ENCODE measurements around the gene ZFAND4.
"Not testable (repeated sequence)": the region's sequence is repeated elsewhere in the genome, so short reads cannot be mapped to it uniquely, and the experiment has no call there.

The ZFAND4 gene

DNA sequence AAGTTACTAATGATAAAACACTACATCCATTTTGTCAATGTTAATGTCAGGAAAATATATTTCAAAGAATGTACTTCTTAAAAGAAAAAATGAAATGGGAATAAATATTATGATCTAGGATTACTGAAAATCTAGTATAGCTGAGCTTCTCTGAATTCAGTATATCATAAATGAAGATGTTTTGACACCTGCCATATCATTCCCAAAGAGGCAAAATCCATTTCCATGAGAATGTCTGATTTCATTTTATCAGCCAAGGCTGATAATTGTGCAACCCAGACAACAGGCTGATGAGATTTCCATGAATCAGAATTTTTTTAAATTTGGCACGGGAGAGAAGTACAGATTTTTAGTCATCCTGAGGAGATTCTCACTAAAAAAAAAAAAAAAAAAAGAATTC is 32.5 kb downstream of the ZFAND4 start:
- no peak for DNase-seq

GRCh38 chr10:45627412-45628048 is 45.0 kb downstream of the ZFAND4 start:
- no peak for DNase-seq

- DNase-seq = no peak
Observed at GRCh38 chr10:45625879-45626278, 46.7 kb downstream of the ZFAND4 start.

GRCh38 chr10:45624724-45625123 is 47.8 kb downstream of the ZFAND4 start:
- DNase-seq = no peak

DNA sequence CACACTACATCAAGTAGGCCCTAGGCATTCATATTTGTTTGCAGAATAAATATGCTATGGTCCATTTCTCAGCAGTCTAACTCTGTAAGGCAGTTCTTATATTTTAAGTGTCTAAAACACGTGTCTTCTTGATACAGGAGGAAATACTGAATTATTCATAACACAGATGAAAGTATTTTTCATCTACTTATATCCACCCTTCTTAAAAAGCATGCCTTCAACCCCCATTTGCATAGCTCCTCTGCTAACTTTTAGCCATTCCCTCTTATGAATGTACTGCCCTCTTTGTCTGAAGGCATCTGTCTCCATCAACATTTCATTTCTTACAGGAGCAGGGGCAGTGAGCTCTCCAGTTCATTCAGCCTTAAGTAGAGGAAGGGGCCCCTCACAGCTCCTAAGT is 57.7 kb downstream of the ZFAND4 start:
- DNase-seq = no peak

GRCh38 chr10:45612741-45613140 is 59.8 kb downstream of the ZFAND4 start:
- DNase-seq = no peak

GRCh38 chr10:45608052-45608451 is 64.5 kb downstream of the ZFAND4 start:
- DNase-seq = no peak

DNA sequence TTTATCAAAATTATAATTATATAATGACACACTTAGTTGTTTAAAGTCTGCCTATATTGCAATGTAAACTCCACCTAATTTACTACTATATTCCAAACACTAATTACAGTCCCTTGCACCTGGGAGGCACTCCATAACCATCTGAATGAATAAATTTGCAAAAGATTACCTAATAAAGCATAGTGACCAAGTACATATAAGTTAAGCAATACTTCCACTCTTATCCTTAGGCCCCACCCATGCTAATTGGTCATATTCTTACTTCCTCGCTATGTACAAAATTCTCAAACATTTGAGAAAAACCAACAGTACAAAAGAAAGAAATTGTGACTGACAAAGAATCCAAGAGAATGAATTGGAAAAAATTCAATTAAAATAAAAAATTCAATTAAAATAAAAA is 65.3 kb downstream of the ZFAND4 start:
- DNase-seq = no peak

- no peak for DNase-seq
Observed at GRCh38 chr10:45602836-45603235, 69.7 kb downstream of the ZFAND4 start.

- DNase-seq = no peak
Observed at GRCh38 chr10:45602082-45602730, 70.4 kb downstream of the ZFAND4 start.

DNA sequence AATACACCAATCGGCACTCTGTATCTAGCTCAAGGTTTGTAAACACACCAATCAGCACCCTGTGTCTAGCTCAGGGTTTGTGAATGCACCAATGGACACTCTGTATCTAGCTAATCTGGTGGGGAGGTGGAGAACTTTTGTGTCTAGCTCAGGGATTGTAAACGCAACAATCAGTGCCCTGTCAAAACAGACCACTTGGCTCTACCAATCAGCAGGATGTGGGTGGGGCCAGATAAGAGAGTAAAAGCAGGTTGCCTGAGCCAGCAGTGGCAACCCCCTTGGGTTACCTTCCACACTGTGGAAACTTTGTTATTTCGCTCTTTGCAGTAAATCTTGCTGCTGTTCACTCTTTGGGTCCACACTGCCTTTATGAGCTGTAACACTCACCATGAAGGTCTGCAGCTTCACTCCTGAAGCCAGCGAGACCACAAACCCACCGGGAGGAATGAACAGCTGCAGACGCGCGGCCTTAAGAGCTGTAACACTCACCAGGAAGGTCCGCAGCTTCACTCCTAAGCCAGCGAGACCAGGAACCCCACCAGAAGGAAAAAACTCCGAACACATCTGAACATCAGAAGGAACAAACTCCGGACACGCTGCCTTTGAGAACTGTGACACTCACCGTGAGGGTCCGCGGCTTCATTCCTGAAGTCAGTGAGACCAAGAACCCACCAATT is 71.2 kb downstream of the ZFAND4 start:
- not testable (repeated sequence) for DNase-seq

DNA sequence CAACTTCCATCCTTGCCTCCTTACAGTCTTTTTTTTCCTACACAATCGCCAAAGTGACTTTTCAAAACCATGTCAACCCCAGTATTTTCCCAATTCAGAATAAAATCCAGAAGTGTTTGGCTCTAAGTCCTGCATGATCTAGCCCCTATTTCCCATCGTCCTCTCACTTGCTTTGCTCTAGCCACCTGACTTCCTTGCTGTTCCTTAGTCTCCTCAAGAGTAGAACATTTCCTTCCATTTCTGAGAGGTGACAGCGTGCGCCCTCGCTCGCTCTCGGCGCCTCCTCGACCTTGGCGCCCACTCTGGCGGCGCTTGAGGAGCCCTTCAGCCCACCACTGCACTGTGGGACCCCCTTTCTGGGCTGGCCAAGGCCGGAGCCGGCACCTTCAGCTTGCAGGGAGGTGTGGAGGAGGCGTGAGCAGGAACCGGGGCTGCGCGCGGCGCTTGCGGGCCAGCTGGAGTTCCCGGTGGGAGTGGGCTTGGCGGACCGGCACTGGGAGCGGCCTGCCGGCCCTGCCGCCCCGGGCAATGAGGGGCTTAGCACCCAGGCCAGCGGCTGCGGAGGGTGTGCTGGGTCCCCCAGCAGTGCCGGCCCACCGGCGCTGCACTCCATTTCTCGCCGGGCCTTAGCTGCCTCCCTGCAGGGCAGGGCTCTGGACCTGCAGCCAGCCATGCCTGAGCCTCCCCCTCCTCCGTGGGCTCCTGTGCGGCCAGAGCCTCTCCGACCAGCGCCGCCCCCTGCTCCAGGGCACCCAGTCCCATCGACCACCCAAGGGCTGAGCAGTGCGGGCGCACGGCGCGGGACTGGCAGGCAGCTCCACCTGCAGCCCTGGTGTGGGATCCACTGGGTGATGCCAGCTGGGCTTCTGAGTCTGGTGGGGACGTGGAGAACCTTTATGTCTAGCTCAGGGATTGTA is 72.0 kb downstream of the ZFAND4 start:
- DNase-seq = not testable (repeated sequence)

GRCh38 chr10:45599646-45600045 is 72.9 kb downstream of the ZFAND4 start:
- DNase-seq = no peak

DNA sequence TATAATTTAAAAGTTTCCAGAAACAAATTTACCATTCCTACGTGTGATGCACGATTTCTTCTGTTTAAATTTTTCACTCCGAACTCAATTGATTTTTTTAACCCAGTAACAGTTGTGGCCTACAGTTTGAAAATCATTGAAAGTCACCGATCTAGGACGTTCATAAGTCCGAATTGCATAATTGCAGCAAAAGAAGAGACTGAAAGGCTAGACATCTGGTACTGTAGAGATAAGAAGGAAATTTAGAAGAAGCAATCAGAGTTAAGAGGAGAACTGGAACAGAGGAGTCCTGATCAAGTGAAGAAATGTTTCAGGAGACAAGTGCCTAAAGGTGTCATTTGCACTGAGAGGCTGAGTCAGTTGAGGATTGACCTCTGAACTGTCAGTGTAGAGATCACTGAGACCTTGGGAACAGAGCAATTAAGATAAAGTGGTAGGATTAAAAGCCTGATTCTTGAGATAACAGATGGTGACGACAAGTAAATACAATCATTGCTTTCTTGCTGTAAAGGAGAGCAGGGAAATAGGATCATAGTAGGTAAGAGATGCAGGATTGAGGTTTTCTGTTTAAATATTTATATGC is 73.5 kb downstream of the ZFAND4 start:
- DNase-seq = no peak

DNA sequence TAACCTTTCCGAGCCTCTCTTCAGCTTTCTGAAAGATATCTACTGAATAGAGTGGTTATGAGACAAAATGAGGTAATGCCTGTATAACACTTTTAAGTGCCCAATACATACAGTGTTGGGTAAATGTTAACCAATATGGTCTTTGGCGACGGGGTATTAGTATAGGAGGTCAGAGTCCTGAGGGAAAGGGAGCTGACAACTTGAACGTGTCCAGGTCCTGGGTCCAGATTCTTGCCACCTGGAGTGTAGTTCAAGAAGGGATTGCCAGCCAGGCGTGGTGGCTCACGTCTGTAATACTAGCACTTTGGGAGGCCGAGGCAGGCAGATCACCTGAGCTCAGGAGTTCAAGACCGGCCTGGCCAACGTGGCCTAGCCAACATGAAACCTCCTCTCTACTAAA is 76.0 kb downstream of the ZFAND4 start:
- DNase-seq = no peak

DNA sequence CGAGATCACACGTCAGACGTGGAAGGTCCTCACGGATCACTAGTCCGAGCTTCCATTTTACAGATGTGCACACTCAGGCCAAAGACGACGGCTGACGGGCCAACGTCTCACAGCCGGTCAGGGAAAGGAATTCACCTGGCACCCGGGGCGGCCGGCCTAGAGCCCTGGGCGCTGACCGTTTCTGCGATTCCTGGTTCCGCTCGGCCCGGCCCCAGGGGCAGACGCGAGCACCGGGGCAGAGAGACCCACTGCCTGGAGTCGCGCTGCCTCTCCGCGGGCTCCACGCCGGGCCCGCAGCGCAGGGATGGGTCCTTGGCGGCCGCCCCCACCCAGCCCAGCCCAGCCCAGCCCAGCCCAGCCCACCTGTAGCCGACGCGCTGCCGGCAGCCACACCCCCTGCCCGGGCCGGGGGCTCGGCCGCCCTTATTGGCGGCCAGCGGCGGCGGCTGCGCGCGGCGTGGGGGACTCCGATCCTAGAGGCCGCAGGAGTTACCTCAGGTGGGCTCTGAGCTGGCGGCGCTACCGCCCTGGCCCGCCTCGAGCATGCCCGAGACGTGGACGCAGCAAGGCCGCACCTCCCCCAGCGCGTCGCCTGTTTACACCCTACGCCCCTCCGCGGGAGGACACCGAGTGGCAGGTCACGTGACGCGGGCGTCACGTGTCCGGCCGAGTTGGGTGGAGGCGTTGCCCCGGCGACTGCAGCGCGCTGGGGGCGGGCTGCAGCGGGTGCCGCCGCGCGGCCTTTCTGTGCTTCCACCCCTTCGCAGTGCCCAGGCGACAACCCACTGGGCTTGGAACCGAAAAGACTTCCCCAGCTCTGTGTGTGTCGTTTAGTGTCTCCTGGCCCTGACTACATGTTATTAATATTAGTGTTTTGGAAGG is 78.1 kb downstream of the ZFAND4 start:
- peak; percentile 91 for DNase-seq

DNA sequence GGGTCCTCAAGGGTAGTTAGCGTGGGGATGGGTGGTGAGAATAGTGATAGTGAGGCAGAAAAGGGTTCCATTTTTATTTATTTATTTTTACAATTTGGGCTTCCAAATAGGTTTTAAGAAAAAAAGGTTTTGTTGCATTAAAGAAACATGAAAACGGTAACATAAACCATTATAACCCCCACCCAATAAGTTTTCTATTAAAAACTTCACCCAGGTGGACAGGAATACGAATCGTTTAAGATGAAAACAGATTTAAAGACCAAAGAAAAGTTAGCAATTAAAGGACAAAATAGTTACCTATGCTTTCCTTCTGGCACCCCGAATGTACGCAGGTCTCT is 78.7 kb downstream of the ZFAND4 start:
- DNase-seq = no peak

GRCh38 chr10:45592926-45593325 is 79.6 kb downstream of the ZFAND4 start:
- DNase-seq = no peak

- DNase-seq = no peak
Observed at GRCh38 chr10:45592432-45592831, 80.1 kb downstream of the ZFAND4 start.

DNA sequence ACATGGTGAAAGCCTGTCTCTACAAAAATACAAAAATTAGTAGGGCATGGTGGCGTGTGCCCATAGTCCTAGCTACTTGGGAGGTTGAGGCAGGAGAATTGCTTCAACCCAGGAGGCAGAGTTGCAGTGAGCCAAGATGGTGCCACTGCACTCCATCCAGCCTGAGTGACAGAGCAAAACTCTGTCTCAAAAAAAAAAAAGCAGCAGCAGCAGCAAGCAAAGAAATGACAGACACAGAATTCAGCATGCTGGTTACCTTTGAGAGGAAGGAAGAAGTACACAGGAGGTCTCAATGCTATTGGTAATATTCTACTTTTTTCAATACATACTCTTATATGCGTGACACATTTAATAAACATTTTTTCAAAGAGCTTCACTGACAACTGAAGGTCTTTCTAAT is 81.3 kb downstream of the ZFAND4 start:
- no peak for DNase-seq

- no peak for DNase-seq
Observed at GRCh38 chr10:45589868-45590267, 82.7 kb downstream of the ZFAND4 start.

DNA sequence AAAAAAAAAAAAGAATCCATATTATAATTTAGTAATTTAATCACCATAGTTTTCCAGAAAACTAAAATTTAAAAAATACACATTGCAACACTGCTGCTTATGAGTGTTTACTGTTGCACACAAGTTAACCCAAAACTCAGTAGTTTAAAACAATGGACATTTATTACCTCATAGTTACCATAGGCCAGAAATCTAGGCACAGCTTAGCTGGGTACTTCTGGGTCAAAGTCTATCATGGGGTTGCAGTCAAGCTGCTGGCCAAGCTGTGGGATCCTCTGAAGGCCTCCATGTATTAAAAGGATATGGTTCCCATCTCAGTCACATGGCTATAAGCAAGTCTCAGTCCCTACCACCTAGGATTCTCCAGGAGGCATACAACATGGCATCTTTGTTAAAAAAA is 83.6 kb downstream of the ZFAND4 start:
- no peak for DNase-seq

Data from CD4-positive, alpha-beta T cell treated with Interleukin-17A for 4 hours (primary cell).